SK-N-SH (cell line): ENCODE data around the gene ADIPOR2. TPM values are rescaled to one million over a fixed set of nuclear protein-coding genes. Genes with fewer than 3 reads are reported as not detected.

Source experiments
- CTCF ChIA-PET: fragments of 300-600, 350-600 bp; formaldehyde crosslinking; extraction: SDS; loops from one replicate; lab custom pipeline; 2021; lab: Yijun Ruan, JAX
- POLR2A ChIA-PET: fragments of 350-600 bp; sonication (Branson Sonifier 250); formaldehyde crosslinking; extraction: SDS; loops from one replicate; lab custom pipeline; 2020; ENCODE audit warnings: antibody characterized with exemption, inconsistent platforms; lab: Yijun Ruan, JAX
- DNase-seq: peaks from one replicate; pipeline ENCODE4 v3.0.0; 2012
- H2AFZ ChIP-seq: fragments of 200-600 bp; sonication (generic); 2 replicates; pipeline ENCODE4 v1.8.1; 2016; ENCODE audit warnings: antibody characterized with exemption, mild to moderate bottlenecking, low read depth
- H3F3A ChIP-seq: fragments of 200-600 bp; sonication (generic); replicated peaks from 2 replicates; pipeline ENCODE3; 2016; ENCODE audit warnings: antibody characterized with exemption, mild to moderate bottlenecking; ENCODE audit not compliant: insufficient read depth
- H3K27ac ChIP-seq, 2 experiments: fragments of 200-500 bp in 1 of 2; fragments of 200-600 bp in 1 of 2; sonication (Bioruptor generic) in 1 of 2; sonication (generic), shearing (Covaris generic) in 1 of 2; 2 replicates each; pipeline versions ENCODE4 v1.5.1 to v1.6.1; 2014 to 2016; ENCODE audit warnings: low read depth in 2 of 2, inconsistent platforms in 1 of 2, low read length in 1 of 2, mild to moderate bottlenecking in 1 of 2, mixed read lengths in 1 of 2
- H3K27me3 ChIP-seq: fragments of 200-600 bp; sonication (generic), shearing (Covaris generic); 2 replicates; pipeline ENCODE4 v1.6.1; 2016; ENCODE audit warnings: mixed run types; ENCODE audit not compliant: insufficient read depth
- H3K36me3 ChIP-seq, 2 experiments: fragments of 200-500 bp in 1 of 2; fragments of 200-600 bp in 1 of 2; sonication (Bioruptor generic) in 1 of 2; sonication (generic) in 1 of 2; replicated peaks in 1 of 2; 2 replicates each; pipeline versions ENCODE3 to v1.5.1; 2014 to 2016; ENCODE audit warnings: low read length in 1 of 2, mild to moderate bottlenecking in 1 of 2; ENCODE audit not compliant: insufficient read depth in 2 of 2, control insufficient read depth in 1 of 2
- H3K4me1 ChIP-seq, 2 experiments: fragments of 200-500 bp in 1 of 2; fragments of 200-600 bp in 1 of 2; sonication (Bioruptor generic) in 1 of 2; sonication (generic), shearing (Covaris generic) in 1 of 2; 2 replicates each; pipeline versions ENCODE4 v1.5.1 to v1.6.1; 2014 to 2016; ENCODE audit warnings: low read depth in 1 of 2, low read length in 1 of 2, mixed run types in 1 of 2; ENCODE audit not compliant: insufficient read depth in 2 of 2, control insufficient read depth in 1 of 2
- H3K4me2 ChIP-seq: fragments of 200-600 bp; sonication (generic), shearing (Covaris generic); 2 replicates; pipeline ENCODE4 v1.6.1; 2017; ENCODE audit warnings: mixed run types
- H3K4me3 ChIP-seq, 2 experiments: fragments of 200-500 bp in 1 of 2; fragments of 200-600 bp in 1 of 2; sonication (Bioruptor generic) in 1 of 2; sonication (generic), shearing (Covaris generic) in 1 of 2; 2 replicates each; pipeline versions ENCODE4 v1.5.1 to v1.8.1; 2014 to 2016; ENCODE audit warnings: low read depth in 2 of 2, inconsistent platforms in 1 of 2, low read length in 1 of 2, mild to moderate bottlenecking in 1 of 2, mixed read lengths in 1 of 2, moderate library complexity in 1 of 2
- H3K79me2 ChIP-seq: fragments of 200-600 bp; sonication (generic); 2 replicates; pipeline ENCODE4 v1.8.1; 2017; ENCODE audit warnings: mild to moderate bottlenecking; ENCODE audit not compliant: insufficient read depth
- H3K9ac ChIP-seq: fragments of 200-600 bp; sonication (generic); 2 replicates; pipeline ENCODE4 v1.6.1; 2017; ENCODE audit warnings: mixed run types
- H3K9me2 ChIP-seq: fragments of 200-600 bp; sonication (generic); 2 replicates; pipeline ENCODE4 v1.6.1; 2017; ENCODE audit warnings: mixed run types
- H3K9me3 ChIP-seq: fragments of 200-600 bp; sonication (generic); 2 replicates; pipeline ENCODE4 v1.6.1; 2017; ENCODE audit warnings: mixed run types, mild to moderate bottlenecking, moderate library complexity
- H4K20me1 ChIP-seq: fragments of 200-600 bp; sonication (generic); 2 replicates; pipeline ENCODE4 v1.6.1; 2017; ENCODE audit warnings: mild to moderate bottlenecking, mixed run types; ENCODE audit not compliant: insufficient read depth
- ELF1 ChIP-seq: IDR thresholded peaks from 2 replicates; pipeline ENCODE4 v1.4.0; 2012
- EP300 ChIP-seq, 2 experiments: IDR thresholded peaks; 2 replicates each; pipeline versions ENCODE4 v1.4.0 to v1.6.1; 2012; ENCODE audit warnings: borderline replicate concordance in 1 of 2, low read depth in 1 of 2, low read length in 1 of 2
- FOSL2 ChIP-seq: IDR thresholded peaks from 2 replicates; pipeline ENCODE4 v1.4.0; 2012; ENCODE audit warnings: low read depth, mild to moderate bottlenecking, moderate library complexity, borderline replicate concordance
- FOXJ3 ChIP-seq: sonication (generic); formaldehyde crosslinking; IDR thresholded peaks from 2 replicates; pipeline ENCODE4 v1.5.1; 2020; ENCODE audit warnings: mild to moderate bottlenecking, missing genetic modification reagents
- GATA2 ChIP-seq: sonication (generic); formaldehyde crosslinking; IDR thresholded peaks from 2 replicates; pipeline ENCODE4 v1.5.0; 2020; ENCODE audit warnings: mild to moderate bottlenecking, missing genetic modification reagents
- JUND ChIP-seq: IDR thresholded peaks from 2 replicates; pipeline ENCODE4 v1.4.0; 2012
- MEF2A ChIP-seq: IDR thresholded peaks from 2 replicates; pipeline ENCODE4 v1.4.0; 2012; ENCODE audit warnings: low read depth, borderline replicate concordance
- MXI1 ChIP-seq: IDR thresholded peaks from 2 replicates; pipeline ENCODE4 v1.6.1; 2012; ENCODE audit warnings: mild to moderate bottlenecking, low read depth, low read length, improper control_type of control experiment
- NFIC ChIP-seq: IDR thresholded peaks from 2 replicates; pipeline ENCODE4 v1.4.0; 2012; ENCODE audit warnings: borderline replicate concordance
- NRF1 ChIP-seq: IDR thresholded peaks from 2 replicates; pipeline ENCODE4 v1.6.1; 2012; ENCODE audit warnings: low read depth, mild to moderate bottlenecking, low read length
- RCOR1 ChIP-seq: fragments of 150-350 bp; IDR thresholded peaks from 2 replicates; pipeline ENCODE4 v1.6.1; 2017; ENCODE audit warnings: antibody characterized with exemption, low read length
- REST ChIP-seq: IDR thresholded peaks from 2 replicates; pipeline ENCODE4 v1.6.1; 2012; ENCODE audit warnings: mild to moderate bottlenecking, low read depth, low read length, moderate library complexity
- RFX5 ChIP-seq: IDR thresholded peaks from 2 replicates; pipeline ENCODE4 v1.6.1; 2012; ENCODE audit warnings: mild to moderate bottlenecking, improper control_type of control experiment, low read length
- RXRA ChIP-seq: IDR thresholded peaks from 2 replicates; pipeline ENCODE4 v1.4.0; 2012; ENCODE audit warnings: low read depth, mild to moderate bottlenecking, borderline replicate concordance
- TAF1 ChIP-seq: IDR thresholded peaks from 2 replicates; pipeline ENCODE4 v1.6.1; 2012; ENCODE audit warnings: low read depth, mild to moderate bottlenecking, low read length, moderate library complexity, borderline replicate concordance
- YY1 ChIP-seq: IDR thresholded peaks from 2 replicates; pipeline ENCODE4 v1.4.0; 2012; ENCODE audit warnings: low read depth, mild to moderate bottlenecking
- ZBTB33 ChIP-seq: IDR thresholded peaks from 2 replicates; pipeline ENCODE4 v1.4.0; 2012; ENCODE audit warnings: low read depth, borderline replicate concordance
- WGBS: methylation state at CpG from one replicate; pipeline ENCODE4 v1.1.6; 2017; ENCODE audit warnings: low lambda C conversion rate; 5-methylcytosine and 5-hydroxymethylcytosine counted together
- polyA plus RNA-seq, 3 experiments: library from polyadenylated mRNA; depleted of rRNA; stranded (reverse); fragments of >200 nt; gene quantifications; 2 replicates each; pipeline ENCODE4 v1.2.3, GENCODE V29; 2012
- TF ChIP-seq, protein P1 (sequence below): fragments of 150-350 bp; IDR thresholded peaks from 2 replicates; pipeline ENCODE4 v1.6.1; 2016; ENCODE audit warnings: mild to moderate bottlenecking, low read depth, low read length
- TF ChIP-seq, protein P2 (sequence below): IDR thresholded peaks from 2 replicates; pipeline ENCODE4 v1.4.0; 2012; ENCODE audit warnings: low read depth, borderline replicate concordance

Gene ADIPOR2
- polyA plus RNA-seq, 1 of the 3 experiments (the other 2 are of a cell fraction): 17.1 TPM

DNA sequence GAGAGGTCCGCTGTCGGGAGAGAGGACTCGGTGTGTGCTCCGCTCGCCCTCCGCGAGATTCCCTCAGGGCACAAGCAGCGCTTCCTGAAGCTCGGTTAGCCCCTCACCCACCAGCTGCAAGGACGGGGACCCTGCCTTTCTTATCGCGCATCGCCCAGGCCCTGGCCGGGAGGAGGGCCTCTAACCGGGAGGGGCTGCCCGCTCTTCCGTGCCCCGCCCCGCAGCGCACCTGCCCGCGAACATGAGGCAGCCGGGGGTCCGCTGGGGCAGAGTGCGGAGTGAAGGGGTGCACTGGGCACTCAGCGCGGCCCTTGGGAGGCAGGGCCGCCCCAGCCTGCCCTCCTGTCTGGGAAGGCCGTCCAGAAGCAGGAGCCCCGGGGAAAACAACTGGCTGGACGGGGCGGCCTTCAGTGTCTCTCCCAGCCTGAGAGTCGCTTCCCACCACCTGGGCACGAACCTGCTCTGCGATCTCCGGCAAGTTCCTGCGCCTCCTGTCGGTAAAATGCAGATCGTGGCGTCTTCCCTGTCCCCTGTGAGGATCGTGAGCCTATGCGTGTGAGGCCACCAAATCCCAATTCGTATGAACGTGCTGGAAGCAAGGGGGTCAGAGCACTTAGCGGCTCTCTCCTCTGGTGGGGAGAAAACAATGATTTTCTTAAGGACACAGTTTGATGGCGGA, 28.0 kb upstream of the ADIPOR2 start:
- WGBS: 50% methylated on average over 31 of the region's 46 CpGs
- H3K9me3 ChIP-seq: no peaks in the 10 kb centered on the region
- H3K27me3 ChIP-seq: no peaks in the 10 kb centered on the region
- no peak overlapping the region for H3K4me3 ChIP-seq
- H3K79me2 ChIP-seq: no peaks in the 10 kb centered on the region
- H3K36me3 ChIP-seq: no peaks in the 10 kb centered on the region
- H3F3A ChIP-seq: peaks cover 18% of the 10 kb centered on the region
- H3K4me1 ChIP-seq: peaks cover 0 to 2% of the 10 kb centered on the region in 2 experiments; a peak in 1 of 4 replicates
- no peak overlapping the region for H3K27ac ChIP-seq
- H3K9me2 ChIP-seq: no peaks in the 10 kb centered on the region
- no peak overlapping the region for H3K9ac ChIP-seq
- CTCF ChIA-PET: interaction anchor here (20.8 kb wide), 1 partner anchor 129 kb away, joined by 605 read pairs; no protein-coding TSS in a partner anchor
- no peak overlapping the region for H3K4me2 ChIP-seq
- no peaks in the 10 kb centered on the region for H4K20me1 ChIP-seq
- H2AFZ ChIP-seq: no peak overlapping the region
- TF ChIP-seq FOSL2 (no peak), GATA2 (CRISPR knock-in tag) (no peak), EP300 (IDR thresholded peaks at IDR 0.05; ENCODE audit: borderline replicate concordance in 1 of 2, low read depth in 1 of 2, low read length in 1 of 2) (no peak), MXI1 (no peak), REST (no peak), RFX5 (no peak), JUND (no peak), FOXJ3 (CRISPR knock-in tag) (no peak), ELF1 (no peak), TAF1 (no peak), NRF1 (no peak), MEF2A (no peak), NFIC (no peak), RCOR1 (no peak), ZBTB33 (no peak), RXRA (no peak), YY1 (no peak)
- TF ChIP-seq, protein P1, sequence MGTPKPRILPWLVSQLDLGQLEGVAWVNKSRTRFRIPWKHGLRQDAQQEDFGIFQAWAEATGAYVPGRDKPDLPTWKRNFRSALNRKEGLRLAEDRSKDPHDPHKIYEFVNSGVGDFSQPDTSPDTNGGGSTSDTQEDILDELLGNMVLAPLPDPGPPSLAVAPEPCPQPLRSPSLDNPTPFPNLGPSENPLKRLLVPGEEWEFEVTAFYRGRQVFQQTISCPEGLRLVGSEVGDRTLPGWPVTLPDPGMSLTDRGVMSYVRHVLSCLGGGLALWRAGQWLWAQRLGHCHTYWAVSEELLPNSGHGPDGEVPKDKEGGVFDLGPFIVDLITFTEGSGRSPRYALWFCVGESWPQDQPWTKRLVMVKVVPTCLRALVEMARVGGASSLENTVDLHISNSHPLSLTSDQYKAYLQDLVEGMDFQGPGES: no peak
- TF ChIP-seq, protein P2, sequence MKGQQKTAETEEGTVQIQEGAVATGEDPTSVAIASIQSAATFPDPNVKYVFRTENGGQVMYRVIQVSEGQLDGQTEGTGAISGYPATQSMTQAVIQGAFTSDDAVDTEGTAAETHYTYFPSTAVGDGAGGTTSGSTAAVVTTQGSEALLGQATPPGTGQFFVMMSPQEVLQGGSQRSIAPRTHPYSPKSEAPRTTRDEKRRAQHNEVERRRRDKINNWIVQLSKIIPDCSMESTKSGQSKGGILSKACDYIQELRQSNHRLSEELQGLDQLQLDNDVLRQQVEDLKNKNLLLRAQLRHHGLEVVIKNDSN: no peak
- TF ChIP-seq, all 33 proteins: peak for 0
- POLR2A ChIA-PET: no interaction called here
- peak; percentile 47 for DNase-seq
